ENCODE results near the gene PCP4L1. TPM values are rescaled to one million over a fixed set of nuclear protein-coding genes. Genes with fewer than 3 reads are reported as not detected.
"Not testable (repeated sequence)": the region's sequence is repeated elsewhere in the genome, so short reads cannot be mapped to it uniquely, and the experiment has no call there.

The PCP4L1 gene
- total and polyA plus RNA-seq, 4 donors: 0.69 to 1.2 TPM; not detected in 2

DNA sequence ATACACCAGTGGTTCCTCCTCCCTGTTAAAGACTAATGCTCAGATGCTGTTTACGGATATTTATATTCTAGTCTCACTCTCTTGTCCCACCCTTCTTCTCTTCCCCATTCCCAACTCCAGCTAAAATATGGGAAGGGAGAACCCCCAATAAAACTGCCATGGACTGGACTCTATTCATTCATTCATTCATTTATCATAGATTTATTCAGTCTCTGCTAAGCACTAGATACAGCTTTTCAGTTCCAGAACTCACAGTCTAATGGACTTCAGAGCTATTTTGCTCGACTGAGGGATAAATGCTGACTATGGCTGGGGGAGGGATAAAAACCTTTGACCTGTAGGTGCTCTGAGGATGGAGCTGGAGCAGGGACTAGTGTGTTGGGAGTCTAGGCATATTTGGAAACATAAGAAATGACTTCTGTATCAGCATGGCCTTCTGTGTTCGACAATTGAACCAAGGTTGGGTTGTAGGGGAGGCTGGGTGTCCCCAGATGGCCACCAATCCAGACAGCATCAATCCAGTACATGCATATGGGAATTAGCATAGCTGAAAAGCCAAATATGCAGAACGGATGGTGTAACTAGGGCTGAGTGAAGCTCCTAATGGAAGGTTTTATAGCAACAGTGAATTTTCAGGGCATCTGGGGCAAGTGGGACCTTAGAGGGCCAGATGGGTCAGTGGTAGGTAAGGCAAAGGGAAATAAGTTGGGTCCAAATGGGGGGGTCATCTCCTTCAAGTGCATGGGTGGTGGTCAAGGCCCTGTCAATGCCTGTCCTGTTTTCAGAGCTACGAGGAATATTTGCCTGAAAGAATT lies 39.3 kb upstream of the PCP4L1 start:
- Histone ChIP-seq H3K27ac (ENCODE audit: low read depth in 1 of 2, low read length in 2 of 2) (no peak overlapping the region), H3K27me3 (ENCODE audit: control insufficient read depth in 1 of 2, insufficient read depth in 2 of 2, low read length in 1 of 2) (no peaks in the 10 kb centered on the region), H3K36me3 (ENCODE audit: control insufficient read depth in 1 of 2, insufficient read depth in 2 of 2, low read length in 1 of 2) (peaks cover 0 to 1% of the 10 kb centered on the region in 2 donors), H3K4me3 (ENCODE audit: low read length in 2 of 2) (no peak overlapping the region), H3K9me3 (ENCODE audit: control insufficient read depth, low read length) (no peaks in the 10 kb centered on the region), H3K4me1 (ENCODE audit: control insufficient read depth in 1 of 2, insufficient read depth in 2 of 2, low read length in 2 of 2) (no peaks in the 10 kb centered on the region)
- DNase-seq (peak in 1 of 2 donors; percentile 2), ATAC-seq (ENCODE audit: low FRiP score) (no peak)
- intact Hi-C loops (cut with DNase I): no loop called here
- WGBS, 2 donors: 82 to 85% methylated on average over 5 of the region's 5 CpGs

DNA sequence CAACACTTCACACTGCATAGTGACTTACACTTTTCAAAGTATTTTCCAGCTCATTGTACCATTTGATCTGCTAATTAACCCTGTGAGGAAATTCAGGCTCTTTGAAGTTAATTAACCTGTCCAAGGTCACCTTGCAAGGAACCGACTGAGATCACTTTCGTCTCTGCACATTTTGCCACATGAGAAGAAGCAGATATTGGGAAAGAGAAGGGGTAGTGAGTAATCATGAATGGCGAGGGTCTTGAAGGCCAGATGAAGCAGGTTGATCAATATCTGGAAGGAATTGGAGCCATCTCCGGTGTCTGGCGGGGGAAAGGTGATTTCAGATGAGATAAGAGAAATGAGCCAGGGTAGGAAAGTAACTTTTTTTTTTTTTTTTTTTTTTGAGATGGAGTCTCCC lies 38.5 kb upstream of the PCP4L1 start:
- no peak for ATAC-seq (ENCODE audit: low FRiP score)
- Histone ChIP-seq H3K27ac (ENCODE audit: low read depth in 1 of 2, low read length in 2 of 2) (no peak overlapping the region), H3K4me1 (ENCODE audit: control insufficient read depth in 1 of 2, insufficient read depth in 2 of 2, low read length in 2 of 2) (no peaks in the 10 kb centered on the region), H3K36me3 (ENCODE audit: control insufficient read depth in 1 of 2, insufficient read depth in 2 of 2, low read length in 1 of 2) (no peaks in the 10 kb centered on the region), H3K4me3 (ENCODE audit: low read length in 2 of 2) (no peak overlapping the region), H3K9me3 (ENCODE audit: control insufficient read depth, low read length) (no peaks in the 10 kb centered on the region), H3K27me3 (ENCODE audit: control insufficient read depth in 1 of 2, insufficient read depth in 2 of 2, low read length in 1 of 2) (no peaks in the 10 kb centered on the region)
- 82 to 89% methylated on average over 5 of the region's 5 CpGs for WGBS, 2 donors
- intact Hi-C loops (cut with DNase I): no loop called here
- peak in 1 of 2 donors; percentile 13 for DNase-seq

DNA sequence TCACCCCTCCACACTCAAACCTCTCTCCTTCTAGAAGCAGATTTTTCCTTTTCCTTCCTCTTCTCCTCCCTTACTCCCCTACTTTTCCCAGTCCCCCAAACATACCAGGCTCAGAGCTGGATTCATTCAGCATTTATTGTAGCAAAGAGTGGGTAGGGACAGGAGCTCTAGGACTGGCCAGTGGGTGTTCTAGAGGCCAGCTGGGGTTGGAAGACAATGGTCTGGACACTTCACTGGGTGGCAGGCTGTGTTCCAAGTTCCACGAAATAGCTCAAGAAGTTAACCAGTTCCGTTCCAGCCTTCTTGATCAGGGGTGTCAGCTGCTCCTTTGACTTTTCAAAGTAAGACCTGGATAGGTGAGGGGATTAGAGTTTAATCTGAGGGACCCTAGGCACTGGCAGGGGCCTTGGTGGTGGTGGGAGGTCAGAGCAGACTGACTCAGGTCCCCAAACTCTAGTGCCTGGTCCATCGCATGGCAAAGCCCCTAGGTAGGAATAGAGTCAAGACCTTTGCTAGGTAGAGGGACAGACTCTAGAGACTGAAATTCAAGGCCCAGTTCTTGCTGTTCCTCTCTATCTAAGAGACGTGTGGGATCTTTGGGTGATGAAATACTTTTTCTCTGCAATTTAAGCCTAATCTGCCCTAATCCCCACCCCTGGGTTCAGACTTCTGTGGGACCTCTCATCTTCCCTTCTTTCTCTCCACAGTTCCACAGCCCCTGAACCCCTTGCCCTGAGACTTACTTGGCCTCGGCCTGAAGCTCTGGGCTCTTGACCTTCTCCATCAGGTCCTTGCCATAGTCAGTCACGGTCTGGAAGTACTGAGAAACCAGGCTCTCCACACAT lies 36.1 kb upstream of the PCP4L1 start:
- no peaks in the 10 kb centered on the region for H3K36me3 ChIP-seq (ENCODE audit: control insufficient read depth in 1 of 2, insufficient read depth in 2 of 2, low read length in 1 of 2)
- no peak overlapping the region for H3K27ac ChIP-seq (ENCODE audit: low read depth in 1 of 2, low read length in 2 of 2)
- 69 to 72% methylated on average over 6 of the region's 6 CpGs for WGBS, 2 donors
- DNase-seq (peak in 1 of 2 donors; percentile 54), ATAC-seq (ENCODE audit: low FRiP score) (no peak)
- intact Hi-C loops (cut with DNase I): no loop called here
- H3K4me1 ChIP-seq (ENCODE audit: control insufficient read depth in 1 of 2, insufficient read depth in 2 of 2, low read length in 2 of 2): no peaks in the 10 kb centered on the region
- H3K9me3 ChIP-seq (ENCODE audit: control insufficient read depth, low read length): no peaks in the 10 kb centered on the region
- no peaks in the 10 kb centered on the region for H3K27me3 ChIP-seq (ENCODE audit: control insufficient read depth in 1 of 2, insufficient read depth in 2 of 2, low read length in 1 of 2)
- no peak overlapping the region for H3K4me3 ChIP-seq (ENCODE audit: low read length in 2 of 2)

DNA sequence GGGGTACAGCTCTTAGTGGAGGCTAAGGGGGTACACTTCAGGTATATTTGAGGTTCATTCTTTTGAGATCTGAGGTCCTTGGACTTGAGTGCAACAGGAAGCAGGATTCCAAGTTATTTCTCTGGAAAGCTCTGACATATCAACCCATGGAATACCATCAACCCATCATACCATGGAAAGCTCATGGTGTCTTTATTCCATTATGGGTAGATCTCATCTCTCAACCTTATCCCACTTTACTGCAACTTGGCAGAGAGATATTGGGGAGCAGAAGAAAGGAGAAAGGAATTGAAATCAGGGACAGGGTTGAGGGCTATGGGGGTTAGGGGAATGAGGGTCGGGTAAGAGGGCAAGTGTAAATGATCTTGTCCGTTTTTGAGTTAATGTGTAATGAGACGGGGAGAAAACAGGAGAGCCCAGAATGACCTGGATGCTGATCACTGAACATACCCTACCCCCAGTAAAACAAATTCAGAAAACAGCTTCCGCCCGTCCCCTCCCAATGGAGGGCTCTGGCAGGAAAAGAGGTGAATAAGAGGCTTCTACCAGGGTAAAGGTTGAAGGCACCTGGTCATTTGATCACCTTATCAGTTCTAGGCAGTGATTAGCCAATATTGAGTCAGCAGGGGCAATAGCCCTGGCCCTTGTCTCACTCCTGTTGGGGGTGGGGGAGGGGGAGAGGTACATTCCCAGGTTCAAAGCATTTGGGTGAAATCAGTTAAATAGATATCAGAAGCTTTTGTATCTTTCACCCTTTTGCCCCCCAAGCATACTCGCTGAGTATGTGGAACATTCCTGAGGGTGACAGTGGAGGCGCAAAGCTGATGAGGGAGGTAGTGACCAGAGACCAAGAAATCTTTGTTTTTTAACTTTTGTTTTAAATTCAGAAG lies 34.5 kb upstream of the PCP4L1 start:
- intact Hi-C loops (cut with DNase I): no loop called here
- ATAC-seq (ENCODE audit: low FRiP score): no peak
- 89 to 92% methylated on average over 7 of the region's 7 CpGs for WGBS, 2 donors
- H3K27me3 ChIP-seq (ENCODE audit: control insufficient read depth in 1 of 2, insufficient read depth in 2 of 2, low read length in 1 of 2): no peaks in the 10 kb centered on the region
- H3K4me3 ChIP-seq (ENCODE audit: low read length in 2 of 2): no peak overlapping the region
- no peaks in the 10 kb centered on the region for H3K36me3 ChIP-seq (ENCODE audit: control insufficient read depth in 1 of 2, insufficient read depth in 2 of 2, low read length in 1 of 2)
- DNase-seq: peak in 1 of 2 donors; percentile 6
- H3K4me1 ChIP-seq (ENCODE audit: control insufficient read depth in 1 of 2, insufficient read depth in 2 of 2, low read length in 2 of 2): no peaks in the 10 kb centered on the region
- no peak overlapping the region for H3K27ac ChIP-seq (ENCODE audit: low read depth in 1 of 2, low read length in 2 of 2)
- H3K9me3 ChIP-seq (ENCODE audit: control insufficient read depth, low read length): no peaks in the 10 kb centered on the region

DNA sequence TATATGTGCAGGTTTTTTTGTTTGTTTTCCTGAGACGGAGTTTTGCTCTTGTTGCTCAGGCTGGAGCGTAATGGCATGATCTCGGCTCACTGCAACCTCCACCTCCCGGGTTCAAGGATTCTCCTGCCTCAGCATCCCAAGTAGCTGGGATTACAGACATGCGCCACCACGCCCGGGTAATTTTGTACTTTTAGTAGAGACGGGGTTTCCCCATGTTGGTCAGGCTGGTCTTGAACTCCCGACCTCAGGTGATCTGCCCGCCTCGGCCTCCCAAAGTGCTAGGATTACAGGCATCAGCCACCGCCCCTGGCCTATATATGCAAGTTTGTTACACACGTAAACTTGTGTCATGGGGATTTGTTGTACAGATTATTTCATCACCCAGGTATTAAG lies 33.9 kb upstream of the PCP4L1 start:
- not testable (repeated sequence) for H3K9me3 ChIP-seq (ENCODE audit: control insufficient read depth, low read length); H3K4me3 ChIP-seq (ENCODE audit: low read length in 2 of 2); ATAC-seq (ENCODE audit: low FRiP score); H3K27ac ChIP-seq (ENCODE audit: low read depth in 1 of 2, low read length in 2 of 2); H3K36me3 ChIP-seq (ENCODE audit: control insufficient read depth in 1 of 2, insufficient read depth in 2 of 2, low read length in 1 of 2); H3K4me1 ChIP-seq (ENCODE audit: control insufficient read depth in 1 of 2, insufficient read depth in 2 of 2, low read length in 2 of 2); H3K27me3 ChIP-seq (ENCODE audit: control insufficient read depth in 1 of 2, insufficient read depth in 2 of 2, low read length in 1 of 2)
- WGBS, 2 donors: 84 to 93% methylated on average over 11 to 13 of the region's 13 CpGs
- peak in 1 of 2 donors; percentile 12 for DNase-seq
- intact Hi-C loops (cut with DNase I): loop anchor here (5.0 kb wide), 2 partner anchors 88 to 143 kb away; partner anchors contain the start of genes CFAP126 (in 2 of the 2) and SDHC (in 1 of the 2)

DNA sequence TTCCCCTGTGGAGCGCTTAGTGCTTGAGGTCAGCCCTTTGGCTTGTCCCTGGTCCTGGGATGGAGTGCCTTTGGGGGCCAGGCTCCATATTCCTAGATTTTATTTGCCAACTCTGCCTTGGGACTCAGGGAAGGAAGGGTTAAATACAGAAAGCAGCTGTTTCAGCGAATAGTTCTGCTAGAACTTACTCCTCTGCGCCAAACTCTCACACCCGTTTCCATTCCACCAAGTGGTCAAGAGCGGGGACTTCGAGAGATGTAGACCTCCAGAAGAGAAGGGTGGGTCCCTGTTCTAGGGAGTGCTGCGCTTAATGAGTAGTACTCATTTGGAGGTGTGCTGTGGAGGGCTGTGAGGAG lies 33.4 kb upstream of the PCP4L1 start:
- no peak for ATAC-seq (ENCODE audit: low FRiP score)
- Histone ChIP-seq H3K36me3 (ENCODE audit: control insufficient read depth in 1 of 2, insufficient read depth in 2 of 2, low read length in 1 of 2) (peaks cover 0 to 2% of the 10 kb centered on the region in 2 donors), H3K4me3 (ENCODE audit: low read length in 2 of 2) (no peak overlapping the region), H3K27me3 (ENCODE audit: control insufficient read depth in 1 of 2, insufficient read depth in 2 of 2, low read length in 1 of 2) (no peaks in the 10 kb centered on the region), H3K4me1 (ENCODE audit: control insufficient read depth in 1 of 2, insufficient read depth in 2 of 2, low read length in 2 of 2) (no peaks in the 10 kb centered on the region), H3K9me3 (ENCODE audit: control insufficient read depth, low read length) (no peaks in the 10 kb centered on the region), H3K27ac (ENCODE audit: low read depth in 1 of 2, low read length in 2 of 2) (no peak overlapping the region)
- intact Hi-C loops (cut with DNase I): loop anchor here (5.0 kb wide), 2 partner anchors 87 to 142 kb away; partner anchors contain the start of genes CFAP126 (in 2 of the 2) and SDHC (in 1 of the 2)
- DNase-seq: peak in 1 of 2 donors; percentile 15
- 73 to 75% methylated on average over 7 of the region's 7 CpGs for WGBS, 2 donors

DNA sequence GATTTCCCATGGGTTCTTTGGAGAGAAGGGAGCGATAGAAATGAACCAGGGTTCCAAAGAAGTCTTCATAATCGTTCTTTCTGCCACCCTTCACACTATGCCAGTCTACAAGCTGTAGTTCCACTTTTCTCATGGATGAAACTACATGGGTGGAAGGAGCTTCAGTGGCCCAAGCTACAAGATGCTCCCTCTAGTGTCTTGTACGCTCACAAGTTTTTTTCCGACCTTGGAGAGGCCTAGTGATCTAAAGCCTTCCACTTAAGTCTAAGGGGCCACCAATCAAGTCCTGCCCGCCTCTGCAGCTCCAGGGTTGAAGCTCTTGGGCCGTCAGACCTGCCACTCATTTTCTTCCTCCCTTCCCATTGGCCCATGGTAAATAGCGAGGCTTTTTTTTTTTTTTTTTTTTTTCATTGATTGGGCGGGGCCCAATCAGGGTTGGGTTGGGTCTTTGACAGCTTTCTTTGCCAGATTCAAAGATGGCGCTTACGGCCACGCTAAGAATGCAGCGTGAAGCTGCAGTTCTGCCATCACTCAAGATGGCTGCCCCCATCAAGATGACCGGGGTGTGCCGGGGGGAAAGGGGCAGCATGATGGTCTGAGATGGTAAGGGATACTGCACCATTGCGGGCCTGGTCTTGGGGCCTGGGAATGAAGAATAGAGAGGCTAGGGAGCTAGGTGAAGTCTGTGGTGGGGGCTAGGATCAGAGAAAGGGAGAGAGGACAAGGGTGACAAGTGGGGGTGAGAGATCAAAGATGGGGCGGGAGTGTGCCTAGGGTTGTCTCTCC lies 32.8 kb upstream of the PCP4L1 start, which contains the start of gene TOMM40L:
Gene TOMM40L (plus strand): TSS at position 527 of the 786 bp plus-strand sequence. CDS start 430 bp downstream, outside the sequence.
- no peak within 1 kb of the TSS for H3K27ac ChIP-seq (ENCODE audit: low read depth in 1 of 2, low read length in 2 of 2)
- peaks cover 0 to 2% of the 10 kb centered on the region in 2 donors for H3K36me3 ChIP-seq (ENCODE audit: control insufficient read depth in 1 of 2, insufficient read depth in 2 of 2, low read length in 1 of 2)
- DNase-seq (peak; percentile 91 to 95), ATAC-seq (ENCODE audit: low FRiP score) (peak; percentile 95)
- H3K9me3 ChIP-seq (ENCODE audit: control insufficient read depth, low read length): no peaks in the 10 kb centered on the region
- 13% methylated on average over 16 of the region's 16 CpGs for WGBS, 2 donors
- no peaks in the 10 kb centered on the region for H3K27me3 ChIP-seq (ENCODE audit: control insufficient read depth in 1 of 2, insufficient read depth in 2 of 2, low read length in 1 of 2)
- H3K4me3 ChIP-seq (ENCODE audit: low read length in 2 of 2): peak within 1 kb of the TSS; percentile 47 to 85
- intact Hi-C loops (cut with DNase I): loop anchor here (2.0 to 5.0 kb wide), 4 partner anchors 87 to 157 kb away; partner anchors contain the start of genes CFAP126 (in 2 of the 2) and SDHC (in 2 of the 2)
- no peaks in the 10 kb centered on the region for H3K4me1 ChIP-seq (ENCODE audit: control insufficient read depth in 1 of 2, insufficient read depth in 2 of 2, low read length in 2 of 2)

All from aorta (tissue), 5 donors.